Neural cell (in vitro differentiated cells): ENCODE data around the gene HDGFL3. TPM values are rescaled to one million over a fixed set of nuclear protein-coding genes. Genes with fewer than 3 reads are reported as not detected.
A peak's percentile ranks its signal among the peaks of the same experiment; 100 is the strongest.

ENCODE experiments used
- H2AFZ ChIP-seq: fragments of 200-600, 300-800 bp; sonication (generic), shearing (Covaris generic); 2 replicates; pipeline ENCODE4 v1.6.0; 2014; ENCODE audit warnings: low read depth, mild to moderate bottlenecking, antibody characterized with exemption, low read length, moderate library complexity
- H3F3A ChIP-seq: fragments of 200-600 bp; shearing (Covaris generic); 2 replicates; pipeline ENCODE4 v1.6.1; 2016; ENCODE audit warnings: mild to moderate bottlenecking, moderate library complexity, mixed read lengths, antibody characterized with exemption, low read length; ENCODE audit not compliant: insufficient read depth, poor library complexity, severe bottlenecking
- H3K27ac ChIP-seq: fragments of 200-600, 300-800 bp; sonication (generic), shearing (Covaris generic); 2 replicates; pipeline ENCODE4 v1.5.1; 2014; ENCODE audit warnings: mild to moderate bottlenecking, low read length, moderate library complexity
- H3K27me3 ChIP-seq: fragments of 300-800, 200-600 bp; sonication (generic), shearing (Covaris generic); 2 replicates; pipeline ENCODE4 v1.6.0; 2014; ENCODE audit warnings: mild to moderate bottlenecking, low read depth, low read length, moderate library complexity; ENCODE audit not compliant: insufficient read depth
- H3K36me3 ChIP-seq: fragments of 300-800, 200-600 bp; sonication (generic), shearing (Covaris generic); 2 replicates; pipeline ENCODE4 v1.5.1; 2014; ENCODE audit warnings: mild to moderate bottlenecking, antibody characterized with exemption, low read length, moderate library complexity; ENCODE audit not compliant: insufficient read depth
- H3K4me2 ChIP-seq: fragments of 300-800, 200-600 bp; sonication (generic), shearing (Covaris generic); 2 replicates; pipeline ENCODE4 v1.6.0; 2014; ENCODE audit warnings: mild to moderate bottlenecking, low read length
- H3K4me3 ChIP-seq: fragments of 300-800, 200-600 bp; sonication (generic), shearing (Covaris generic); 2 replicates; pipeline ENCODE4 v1.5.1; 2014; ENCODE audit warnings: mild to moderate bottlenecking, low read length, moderate library complexity
- H3K79me2 ChIP-seq: fragments of 200-600 bp; shearing (Covaris generic); replicated peaks from 2 replicates; pipeline ENCODE4 v1.6.0; 2014; ENCODE audit warnings: mild to moderate bottlenecking, low read length, moderate library complexity; ENCODE audit not compliant: insufficient read depth
- H3K9ac ChIP-seq: fragments of 300-800, 200-600 bp; sonication (generic), shearing (Covaris generic); 2 replicates; pipeline ENCODE4 v1.6.1; 2016; ENCODE audit warnings: mild to moderate bottlenecking, low read length, mixed read lengths
- H3K9me2 ChIP-seq: fragments of 200-600 bp; shearing (Covaris generic); 2 replicates; pipeline ENCODE4 v1.6.1; 2016; ENCODE audit warnings: mild to moderate bottlenecking, low read length, mixed read lengths; ENCODE audit not compliant: insufficient read depth
- H3K9me3 ChIP-seq: fragments of 200-600, 300-800 bp; sonication (generic), shearing (Covaris generic); 2 replicates; pipeline ENCODE4 v1.6.1; 2016; ENCODE audit warnings: mild to moderate bottlenecking, mixed run types, low read length, moderate library complexity, mixed read lengths
- H4K20me1 ChIP-seq: fragments of 200-600 bp; shearing (Covaris generic); 2 replicates; pipeline ENCODE4 v1.6.1; 2016; ENCODE audit warnings: mild to moderate bottlenecking, mixed run types; ENCODE audit not compliant: insufficient read depth
- EP300 ChIP-seq: fragments of 450-650 bp; conservative IDR thresholded peaks from 2 replicates; pipeline ENCODE4 v1.6.1; 2014; ENCODE audit warnings: antibody characterized with exemption, mild to moderate bottlenecking, moderate library complexity; ENCODE audit not compliant: poor library complexity, severe bottlenecking
- EZH2 ChIP-seq: fragments of 200-600, 300-800 bp; shearing (Covaris generic), sonication (generic); IDR thresholded peaks from 2 replicates; pipeline ENCODE4 v1.6.1; 2014; ENCODE audit warnings: antibody characterized with exemption, low read length, borderline replicate concordance, mild to moderate bottlenecking; ENCODE audit not compliant: insufficient read depth, poor library complexity, severe bottlenecking
- MXI1 ChIP-seq: fragments of 450-650 bp; conservative IDR thresholded peaks from 2 replicates; pipeline ENCODE4 v1.6.1; 2014; ENCODE audit warnings: antibody characterized with exemption, mild to moderate bottlenecking; ENCODE audit not compliant: poor library complexity, severe bottlenecking
- POLR2AphosphoS5 ChIP-seq: IDR thresholded peaks from 2 replicates; pipeline ENCODE4 v1.6.1; 2012
- RAD21 ChIP-seq: fragments of 450-650 bp; conservative IDR thresholded peaks from 2 replicates; pipeline ENCODE4 v1.6.1; 2014; ENCODE audit warnings: antibody characterized with exemption, mild to moderate bottlenecking, moderate library complexity
- SMC3 ChIP-seq: fragments of 450-650 bp; conservative IDR thresholded peaks from 2 replicates; pipeline ENCODE4 v1.6.1; 2014; ENCODE audit warnings: antibody characterized with exemption, mild to moderate bottlenecking, moderate library complexity; ENCODE audit not compliant: poor library complexity
- TAF1 ChIP-seq: IDR thresholded peaks from 2 replicates; pipeline ENCODE4 v1.6.1; 2012; ENCODE audit warnings: low read depth
- polyA minus RNA-seq: library from RNA; depleted of rRNA, polyadenylated mRNA; stranded (reverse); fragments of >200 nt; gene quantifications from 2 replicates; pipeline ENCODE4 v1.2.3, GENCODE V29; 2014
- polyA plus RNA-seq: library from polyadenylated mRNA; depleted of rRNA; stranded (reverse); fragments of >200 nt; gene quantifications from 2 replicates; pipeline ENCODE4 v1.2.3, GENCODE V29; 2014
- TF ChIP-seq, protein P1 (sequence below): IDR thresholded peaks from 2 replicates; pipeline ENCODE4 v1.6.1; 2012; ENCODE audit warnings: borderline replicate concordance
- TF ChIP-seq, protein P2 (sequence below): fragments of 450-650 bp; IDR thresholded peaks from 2 replicates; pipeline ENCODE4 v1.5.1; 2014; ENCODE audit warnings: antibody characterized with exemption, mild to moderate bottlenecking, moderate library complexity; ENCODE audit not compliant: poor library complexity, severe bottlenecking

HDGFL3 gene
- polyA plus RNA-seq (251 and 339 TPM in 2 replicates), polyA minus RNA-seq (276 and 410 TPM in 2 replicates)

DNA sequence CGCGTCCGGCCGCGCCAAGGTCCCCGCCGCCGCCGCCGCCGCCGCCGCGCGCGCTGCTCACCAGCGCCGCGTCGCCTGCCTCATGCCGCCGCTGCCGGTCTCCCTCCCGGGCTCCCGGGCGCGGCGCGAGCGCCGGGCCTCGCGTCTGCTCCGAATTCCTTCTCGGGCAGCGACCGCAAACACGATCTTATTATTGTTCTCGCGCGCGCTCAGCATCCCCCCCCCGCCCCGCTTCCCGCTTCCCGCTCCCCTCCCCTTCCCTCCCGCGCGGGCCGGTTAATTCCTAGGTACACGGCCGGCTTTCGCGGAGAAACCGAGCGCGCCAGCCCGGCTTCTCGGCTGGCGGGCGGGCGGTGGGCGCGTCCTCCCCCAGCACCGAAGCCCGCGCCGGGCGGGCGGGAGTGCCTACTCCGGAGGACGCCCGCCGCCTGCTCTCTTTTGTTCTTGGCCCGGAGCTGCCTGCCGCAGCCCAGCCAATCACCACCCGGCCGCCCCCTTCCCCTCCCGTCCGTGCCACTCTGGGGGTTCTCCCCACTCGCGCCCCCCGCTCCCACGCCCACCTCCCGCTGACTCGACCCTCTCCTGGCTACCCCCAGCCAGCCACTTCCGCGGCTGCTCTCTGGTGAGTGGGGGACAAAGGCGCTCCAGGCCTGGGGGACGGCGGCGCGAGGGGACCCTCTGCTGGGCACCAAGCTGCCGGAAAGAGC, at the start of gene HDGFL3:
TSS of gene HDGFL3 (minus strand) at position 164 of the 707 bp plus-strand sequence. CDS start 409 bp downstream, outside the sequence.
- no peaks in the 10 kb centered on the region for H3F3A ChIP-seq
- H4K20me1 ChIP-seq: peaks cover 5% of the 10 kb centered on the region
- H2AFZ ChIP-seq: peak within 1 kb of the TSS; percentile 97
- H3K9ac ChIP-seq: peak within 1 kb of the TSS; percentile 93
- H3K27me3 ChIP-seq: no peaks in the 10 kb centered on the region
- H3K27ac ChIP-seq: peak within 1 kb of the TSS; percentile 88
- H3K9me3 ChIP-seq: no peaks in the 10 kb centered on the region
- H3K36me3 ChIP-seq: no peaks in the 10 kb centered on the region
- peaks cover 46% of the 10 kb centered on the region for H3K79me2 ChIP-seq
- peak within 1 kb of the TSS; percentile 92 for H3K4me2 ChIP-seq
- H3K9me2 ChIP-seq: no peaks in the 10 kb centered on the region
- TF ChIP-seq TAF1 (peak; percentile 89), RAD21 (peak; percentile 42), EP300 (peak; percentile 52), EZH2 (no peak), MXI1 (peak; percentile 25), SMC3 (no peak), POLR2AphosphoS5 (peak; percentile 58)
- TF ChIP-seq, protein P1, sequence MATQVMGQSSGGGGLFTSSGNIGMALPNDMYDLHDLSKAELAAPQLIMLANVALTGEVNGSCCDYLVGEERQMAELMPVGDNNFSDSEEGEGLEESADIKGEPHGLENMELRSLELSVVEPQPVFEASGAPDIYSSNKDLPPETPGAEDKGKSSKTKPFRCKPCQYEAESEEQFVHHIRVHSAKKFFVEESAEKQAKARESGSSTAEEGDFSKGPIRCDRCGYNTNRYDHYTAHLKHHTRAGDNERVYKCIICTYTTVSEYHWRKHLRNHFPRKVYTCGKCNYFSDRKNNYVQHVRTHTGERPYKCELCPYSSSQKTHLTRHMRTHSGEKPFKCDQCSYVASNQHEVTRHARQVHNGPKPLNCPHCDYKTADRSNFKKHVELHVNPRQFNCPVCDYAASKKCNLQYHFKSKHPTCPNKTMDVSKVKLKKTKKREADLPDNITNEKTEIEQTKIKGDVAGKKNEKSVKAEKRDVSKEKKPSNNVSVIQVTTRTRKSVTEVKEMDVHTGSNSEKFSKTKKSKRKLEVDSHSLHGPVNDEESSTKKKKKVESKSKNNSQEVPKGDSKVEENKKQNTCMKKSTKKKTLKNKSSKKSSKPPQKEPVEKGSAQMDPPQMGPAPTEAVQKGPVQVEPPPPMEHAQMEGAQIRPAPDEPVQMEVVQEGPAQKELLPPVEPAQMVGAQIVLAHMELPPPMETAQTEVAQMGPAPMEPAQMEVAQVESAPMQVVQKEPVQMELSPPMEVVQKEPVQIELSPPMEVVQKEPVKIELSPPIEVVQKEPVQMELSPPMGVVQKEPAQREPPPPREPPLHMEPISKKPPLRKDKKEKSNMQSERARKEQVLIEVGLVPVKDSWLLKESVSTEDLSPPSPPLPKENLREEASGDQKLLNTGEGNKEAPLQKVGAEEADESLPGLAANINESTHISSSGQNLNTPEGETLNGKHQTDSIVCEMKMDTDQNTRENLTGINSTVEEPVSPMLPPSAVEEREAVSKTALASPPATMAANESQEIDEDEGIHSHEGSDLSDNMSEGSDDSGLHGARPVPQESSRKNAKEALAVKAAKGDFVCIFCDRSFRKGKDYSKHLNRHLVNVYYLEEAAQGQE: peak; percentile 72
- TF ChIP-seq, protein P2, sequence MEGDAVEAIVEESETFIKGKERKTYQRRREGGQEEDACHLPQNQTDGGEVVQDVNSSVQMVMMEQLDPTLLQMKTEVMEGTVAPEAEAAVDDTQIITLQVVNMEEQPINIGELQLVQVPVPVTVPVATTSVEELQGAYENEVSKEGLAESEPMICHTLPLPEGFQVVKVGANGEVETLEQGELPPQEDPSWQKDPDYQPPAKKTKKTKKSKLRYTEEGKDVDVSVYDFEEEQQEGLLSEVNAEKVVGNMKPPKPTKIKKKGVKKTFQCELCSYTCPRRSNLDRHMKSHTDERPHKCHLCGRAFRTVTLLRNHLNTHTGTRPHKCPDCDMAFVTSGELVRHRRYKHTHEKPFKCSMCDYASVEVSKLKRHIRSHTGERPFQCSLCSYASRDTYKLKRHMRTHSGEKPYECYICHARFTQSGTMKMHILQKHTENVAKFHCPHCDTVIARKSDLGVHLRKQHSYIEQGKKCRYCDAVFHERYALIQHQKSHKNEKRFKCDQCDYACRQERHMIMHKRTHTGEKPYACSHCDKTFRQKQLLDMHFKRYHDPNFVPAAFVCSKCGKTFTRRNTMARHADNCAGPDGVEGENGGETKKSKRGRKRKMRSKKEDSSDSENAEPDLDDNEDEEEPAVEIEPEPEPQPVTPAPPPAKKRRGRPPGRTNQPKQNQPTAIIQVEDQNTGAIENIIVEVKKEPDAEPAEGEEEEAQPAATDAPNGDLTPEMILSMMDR: peak; percentile 40
- peak within 1 kb of the TSS; percentile 86 for H3K4me3 ChIP-seq

DNA sequence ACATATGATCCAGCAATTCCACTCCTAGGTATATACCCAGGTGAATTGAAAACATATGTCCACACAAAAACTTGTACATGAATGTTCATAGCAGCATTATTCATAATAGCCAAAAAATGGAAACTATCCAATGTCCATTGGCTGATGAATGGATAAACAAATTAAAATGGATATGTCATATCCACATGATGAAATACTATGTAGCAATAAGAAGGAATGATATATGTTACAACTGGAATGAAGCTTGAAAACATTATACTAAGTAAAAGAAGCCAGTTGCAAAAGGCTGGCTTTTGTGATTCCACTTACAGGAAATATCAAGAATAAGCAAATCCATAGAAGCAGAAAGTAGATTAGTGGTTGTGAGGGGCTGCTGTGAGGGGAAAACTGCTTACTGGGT, 43.2 kb upstream of the HDGFL3 start:
- Histone ChIP-seq H3K4me3 (no peak overlapping the region), H3K27me3 (no peaks in the 10 kb centered on the region), H3K79me2 (no peaks in the 10 kb centered on the region), H3K4me2 (no peak overlapping the region), H3K36me3 (no peaks in the 10 kb centered on the region), H3F3A (no peaks in the 10 kb centered on the region), H3K9ac (no peak overlapping the region), H2AFZ (no peak overlapping the region), H3K9me2 (no peaks in the 10 kb centered on the region), H3K27ac (no peak overlapping the region), H4K20me1 (no peaks in the 10 kb centered on the region), H3K9me3 (no peaks in the 10 kb centered on the region)
- TF ChIP-seq POLR2AphosphoS5: no peak
- TF ChIP-seq MXI1: no peak
- TF ChIP-seq, protein P1: no peak
